Endothelial cell of umbilical vein (primary cell): ENCODE measurements around the gene CALD1. TPM values are rescaled to one million over a fixed set of nuclear protein-coding genes. Genes with fewer than 3 reads are reported as not detected.

Experiments
- BruUV-seq: library from RNA; stranded (reverse); fragments of 400-500 nt; replicated peaks from 2 replicates; lab custom pipeline; 2021; lab: Mats Ljungman, UMichigan
- CTCF ChIA-PET: fragments of 300-600, 350-600 bp; sonication (Branson Sonifier 250); formaldehyde crosslinking; loops from one replicate; lab custom pipeline; 2021; ENCODE audit warnings: antibody characterized with exemption, inconsistent platforms; lab: Charles Lee
- POLR2A ChIA-PET: fragments of 300-600, 350-600 bp; sonication (Branson Sonifier 250); formaldehyde crosslinking; loops from one replicate; lab custom pipeline; 2021; ENCODE audit warnings: antibody characterized with exemption, inconsistent platforms; lab: Charles Lee
- DNase-seq: peaks from one replicate; pipeline ENCODE4 v3.0.0-alpha.2; 2011; ENCODE audit warnings: low read depth, low spot score
- FAIRE-seq: peaks from 2 replicates; lab custom pipeline; 2011; peaks lifted over from hg19 to GRCh38; lab: Jason Lieb, UNC
- H2AFZ ChIP-seq: 2 replicates; pipeline ENCODE4 v1.6.0; 2012; ENCODE audit warnings: low read depth, low read length, control low read depth, inconsistent platforms
- H3K27ac ChIP-seq: 2 replicates; pipeline ENCODE4 v1.5.1; 2011; ENCODE audit warnings: low read depth, mild to moderate bottlenecking, control low read depth, low read length, moderate library complexity; ENCODE audit not compliant: insufficient read depth
- H3K27me3 ChIP-seq, 2 experiments: 2 replicates each; pipeline versions ENCODE4 v1.6.0 to v1.6.1; 2011; ENCODE audit warnings: low read length in 2 of 2, mixed read lengths in 1 of 2; ENCODE audit not compliant: control insufficient read depth in 2 of 2, insufficient read depth in 2 of 2
- H3K36me3 ChIP-seq, 2 experiments: 2 replicates in 1 of 2; 3 replicates in 1 of 2; pipeline ENCODE4 v1.5.1; 2011; ENCODE audit warnings: low read length in 2 of 2, mild to moderate bottlenecking in 1 of 2, moderate library complexity in 1 of 2; ENCODE audit not compliant: control insufficient read depth in 2 of 2, insufficient read depth in 2 of 2; ENCODE audit errors: extremely low read depth in 1 of 2
- H3K4me1 ChIP-seq: 3 replicates; pipeline ENCODE4 v1.5.1; 2011; ENCODE audit warnings: mild to moderate bottlenecking, low read length; ENCODE audit not compliant: control insufficient read depth, insufficient read depth; ENCODE audit errors: extremely low read depth
- H3K4me2 ChIP-seq: 2 replicates; pipeline ENCODE4 v1.6.1; 2011; ENCODE audit warnings: low read length, control low read depth, mixed read lengths; ENCODE audit not compliant: insufficient read depth
- H3K4me3 ChIP-seq, 3 experiments: fragments of 200-600 bp in 1 of 3; sonication (generic), shearing (Covaris generic) in 1 of 3; replicated peaks in 1 of 3; 2 replicates each; pipeline ENCODE4 v1.5.1; 2011 to 2016; ENCODE audit warnings: control low read depth in 3 of 3, low read length in 3 of 3, mild to moderate bottlenecking in 2 of 3, inconsistent platforms in 1 of 3, low read depth in 1 of 3, moderate library complexity in 1 of 3; ENCODE audit not compliant: insufficient read depth in 1 of 3
- H3K79me2 ChIP-seq: 2 replicates; pipeline ENCODE4 v1.6.0; 2012; ENCODE audit warnings: low read length, inconsistent platforms; ENCODE audit not compliant: control insufficient read depth, insufficient read depth
- H3K9ac ChIP-seq: replicated peaks from 2 replicates; pipeline ENCODE3; 2011; ENCODE audit warnings: low read length, control low read depth; ENCODE audit not compliant: insufficient read depth; ENCODE audit errors: extremely low read depth
- H3K9me1 ChIP-seq: replicated peaks from 3 replicates; pipeline ENCODE4 v1.6.0; 2011; ENCODE audit warnings: mild to moderate bottlenecking, low read length; ENCODE audit not compliant: control insufficient read depth, insufficient read depth; ENCODE audit errors: extremely low read depth
- H3K9me3 ChIP-seq: replicated peaks from 2 replicates; pipeline ENCODE4 v1.5.1; 2012; ENCODE audit warnings: low read length, inconsistent platforms; ENCODE audit not compliant: control insufficient read depth, insufficient read depth
- H4K20me1 ChIP-seq: replicated peaks from 2 replicates; pipeline ENCODE3; 2011; ENCODE audit warnings: mild to moderate bottlenecking, low read length; ENCODE audit not compliant: control insufficient read depth, insufficient read depth; ENCODE audit errors: extremely low read depth
- EZH2 ChIP-seq: IDR thresholded peaks from 2 replicates; pipeline ENCODE4 v1.6.1; 2012; ENCODE audit warnings: borderline replicate concordance, low read depth, mild to moderate bottlenecking, moderate library complexity, low read length, inconsistent platforms; ENCODE audit not compliant: severe bottlenecking
- FOS ChIP-seq: IDR thresholded peaks from 2 replicates; pipeline ENCODE4 v1.6.1; 2011; ENCODE audit warnings: mild to moderate bottlenecking, low read length, moderate library complexity, borderline replicate concordance; ENCODE audit not compliant: insufficient read depth
- GATA2 ChIP-seq: IDR thresholded peaks from 2 replicates; pipeline ENCODE4 v1.7.0; 2011; ENCODE audit warnings: low read depth, mild to moderate bottlenecking, moderate library complexity, mixed read lengths, low read length; ENCODE audit not compliant: insufficient read length, insufficient read depth
- JUN ChIP-seq: IDR thresholded peaks from 2 replicates; pipeline ENCODE4 v1.6.1; 2011; ENCODE audit warnings: borderline replicate concordance, low read depth; ENCODE audit not compliant: insufficient read length, insufficient read depth
- MYC ChIP-seq: IDR thresholded peaks from one replicate; pipeline ENCODE4 v1.6.1; 2011; ENCODE audit warnings: mild to moderate bottlenecking, low read depth, low read length
- POLR2A ChIP-seq: IDR thresholded peaks from 2 replicates; pipeline ENCODE4 v1.6.1; 2012; ENCODE audit warnings: low read depth, mild to moderate bottlenecking, control low read depth, low read length
- POLR2AphosphoS5 ChIP-seq: IDR thresholded peaks from 2 replicates; pipeline ENCODE4 v1.6.1; 2012; ENCODE audit warnings: low read depth, mild to moderate bottlenecking, control low read depth, low read length, moderate library complexity; ENCODE audit not compliant: insufficient read depth
- dilution Hi-C: fragments of 300-500 bp; cut with MboI; formaldehyde crosslinking; loops from one replicate; pipeline ENCODE4 v1.15.0; 2019; ENCODE audit warnings: low sequenced_read_pairs; ENCODE audit not compliant: extremely low pct_ligation_motif_present
- intact Hi-C: fragments of 100-400 bp; cut with micrococcal nuclease; formaldehyde crosslinking; loops from one replicate; pipeline ENCODE4 v1.10.0; 2022
- polyA plus RNA-seq, 4 experiments: library from polyadenylated mRNA; depleted of rRNA in 3 of 4; stranded (reverse) in 3 of 4; unstranded in 1 of 4; fragments of >200 nt; gene quantifications; 2 replicates each; pipeline versions ENCODE4 v1.2.1 to v1.2.3, GENCODE V29; 2011 to 2012; ENCODE audit warnings: missing spikeins in 1 of 4
- total RNA-seq: library from RNA; stranded (reverse); gene quantifications from 2 replicates; pipeline ENCODE4 v1.2.3, GENCODE V29; 2021
- TF ChIP-seq, protein P1 (sequence below), 2 donors: IDR thresholded peaks; 1 replicate in 1 of 2; 2 replicates in 1 of 2; pipeline ENCODE4 v1.5.1; 2011; ENCODE audit warnings: low read length in 2 of 2, mild to moderate bottlenecking in 2 of 2, moderate library complexity in 2 of 2, control low read depth in 1 of 2, inconsistent platforms in 1 of 2, low read depth in 1 of 2; ENCODE audit not compliant: insufficient read depth in 1 of 2; ENCODE audit errors: extremely low read depth in 1 of 2
- TF ChIP-seq, protein P2 (sequence below): IDR thresholded peaks from 2 replicates; pipeline ENCODE4 v1.6.1; 2011; ENCODE audit not compliant: insufficient read depth, insufficient read length

CALD1 gene
- total and polyA plus RNA-seq, 2 donors (not counting 3 experiments of a cell fraction or from before 2014, with no cell fraction given), result 136 to 307 TPM

DNA sequence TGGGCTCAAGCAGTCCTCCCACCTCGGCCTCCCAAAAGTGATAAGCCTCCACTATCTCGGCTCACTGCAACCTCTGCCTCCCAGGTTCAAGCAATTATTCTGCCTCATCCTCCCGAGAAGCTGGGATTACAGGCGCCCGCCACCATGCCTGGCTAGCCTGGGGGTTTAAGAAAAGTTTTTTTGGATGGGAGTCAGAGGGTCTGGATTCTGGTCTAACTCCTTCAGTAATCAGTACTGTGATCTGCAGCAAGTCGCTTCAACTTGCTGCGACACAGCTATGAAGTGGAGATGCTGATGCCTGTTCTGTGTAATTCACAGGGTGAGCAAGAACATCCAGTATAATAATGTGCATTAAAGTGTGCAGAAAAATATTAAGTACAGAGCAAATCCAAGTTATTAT is 118.5 kb downstream of the CALD1 start:
- no peak for DNase-seq
- dilution Hi-C loops (no loop called here), intact Hi-C loops (no loop called here)
- Histone ChIP-seq H3K79me2 (peaks cover 56% of the 10 kb centered on the region), H3K27me3 (no peaks in the 10 kb centered on the region), H3K4me3 (no peak overlapping the region), H4K20me1 (peaks cover 4% of the 10 kb centered on the region), H3K4me2 (no peak overlapping the region), H3K9me3 (no peaks in the 10 kb centered on the region), H3K27ac (no peak overlapping the region), H2AFZ (no peak overlapping the region), H3K9me1 (no peaks in the 10 kb centered on the region), H3K4me1 (no peaks in the 10 kb centered on the region), H3K9ac (no peak overlapping the region), H3K36me3 (peaks cover 0 to 10% of the 10 kb centered on the region in 2 experiments)
- CTCF ChIA-PET, result no interaction called here
- no TSS peak for BruUV-seq
- FAIRE-seq, result no peak
- POLR2A ChIA-PET, result no interaction called here
- TF ChIP-seq, protein P1, sequence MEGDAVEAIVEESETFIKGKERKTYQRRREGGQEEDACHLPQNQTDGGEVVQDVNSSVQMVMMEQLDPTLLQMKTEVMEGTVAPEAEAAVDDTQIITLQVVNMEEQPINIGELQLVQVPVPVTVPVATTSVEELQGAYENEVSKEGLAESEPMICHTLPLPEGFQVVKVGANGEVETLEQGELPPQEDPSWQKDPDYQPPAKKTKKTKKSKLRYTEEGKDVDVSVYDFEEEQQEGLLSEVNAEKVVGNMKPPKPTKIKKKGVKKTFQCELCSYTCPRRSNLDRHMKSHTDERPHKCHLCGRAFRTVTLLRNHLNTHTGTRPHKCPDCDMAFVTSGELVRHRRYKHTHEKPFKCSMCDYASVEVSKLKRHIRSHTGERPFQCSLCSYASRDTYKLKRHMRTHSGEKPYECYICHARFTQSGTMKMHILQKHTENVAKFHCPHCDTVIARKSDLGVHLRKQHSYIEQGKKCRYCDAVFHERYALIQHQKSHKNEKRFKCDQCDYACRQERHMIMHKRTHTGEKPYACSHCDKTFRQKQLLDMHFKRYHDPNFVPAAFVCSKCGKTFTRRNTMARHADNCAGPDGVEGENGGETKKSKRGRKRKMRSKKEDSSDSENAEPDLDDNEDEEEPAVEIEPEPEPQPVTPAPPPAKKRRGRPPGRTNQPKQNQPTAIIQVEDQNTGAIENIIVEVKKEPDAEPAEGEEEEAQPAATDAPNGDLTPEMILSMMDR (IDR thresholded peaks at IDR 0.05; ENCODE audit: extremely low read depth in 1 of 2, insufficient read depth in 1 of 2, low read depth in 1 of 2, low read length in 2 of 2), result no peak
- TF ChIP-seq MYC (no peak), POLR2A (no peak), GATA2 (no peak), POLR2AphosphoS5 (no peak), EZH2 (no peak), FOS (no peak), JUN (no peak)
- TF ChIP-seq, protein P2, sequence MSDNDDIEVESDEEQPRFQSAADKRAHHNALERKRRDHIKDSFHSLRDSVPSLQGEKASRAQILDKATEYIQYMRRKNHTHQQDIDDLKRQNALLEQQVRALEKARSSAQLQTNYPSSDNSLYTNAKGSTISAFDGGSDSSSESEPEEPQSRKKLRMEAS, result no peak
